Natural killer cell treated with Interleukin-12 subunit alpha and Interleukin-12 subunit beta and Interleukin-15 and Interleukin-18, amount 100 ng/mL, for 72 hours (primary cell): ENCODE results near the gene SLC66A2. TPM values are rescaled to one million over a fixed set of nuclear protein-coding genes. Genes with fewer than 3 reads are reported as not detected.
A peak's percentile ranks its signal among the peaks of the same experiment; 100 is the strongest.

Experiments
- ATAC-seq, 2 donors: fragments of 150-1000 bp; cut with Tn5 transposase in 1 of 2; sonication (Bioruptor Pico), chemical (Tn5 transposase) in 1 of 2; 2 replicates each; pipeline ENCODE4 v1.10.0; 2021
- DNase-seq: peaks from one replicate; pipeline ENCODE4 v3.0.0; 2022; ENCODE audit warnings: low spot score
- H3K27ac Mint-ChIP-seq, 2 donors: 1 replicate in 1 of 2; 2 replicates in 1 of 2; pipeline ENCODE4 v1.8.0; 2022; ENCODE audit warnings: mixed read lengths in 2 of 2, mild to moderate bottlenecking in 1 of 2, moderate library complexity in 1 of 2
- H3K27me3 Mint-ChIP-seq, 2 donors: 1 replicate in 1 of 2; 2 replicates in 1 of 2; pipeline ENCODE4 v1.8.0; 2022; ENCODE audit warnings: mixed read lengths in 2 of 2
- H3K36me3 Mint-ChIP-seq: one replicate; pipeline ENCODE4 v1.8.0; 2022; ENCODE audit warnings: mixed read lengths
- H3K4me1 Mint-ChIP-seq, 2 donors: 1 replicate in 1 of 2; 2 replicates in 1 of 2; pipeline ENCODE4 v1.8.0; 2022; ENCODE audit warnings: low read depth in 2 of 2, mixed read lengths in 2 of 2, mild to moderate bottlenecking in 1 of 2
- H3K4me3 Mint-ChIP-seq: one replicate; pipeline ENCODE4 v1.8.0; 2022; ENCODE audit warnings: mixed read lengths
- H3K9me3 Mint-ChIP-seq: 2 replicates; pipeline ENCODE4 v1.8.0; 2022; ENCODE audit warnings: mixed read lengths
- total RNA-seq, 2 donors: library from RNA; stranded (reverse); gene quantifications; one replicate each; pipeline ENCODE4 v1.2.3, GENCODE V29; 2022

The SLC66A2 gene
- total RNA-seq, 2 donors from 2014 or later: 23.8 to 28.1 TPM

DNA sequence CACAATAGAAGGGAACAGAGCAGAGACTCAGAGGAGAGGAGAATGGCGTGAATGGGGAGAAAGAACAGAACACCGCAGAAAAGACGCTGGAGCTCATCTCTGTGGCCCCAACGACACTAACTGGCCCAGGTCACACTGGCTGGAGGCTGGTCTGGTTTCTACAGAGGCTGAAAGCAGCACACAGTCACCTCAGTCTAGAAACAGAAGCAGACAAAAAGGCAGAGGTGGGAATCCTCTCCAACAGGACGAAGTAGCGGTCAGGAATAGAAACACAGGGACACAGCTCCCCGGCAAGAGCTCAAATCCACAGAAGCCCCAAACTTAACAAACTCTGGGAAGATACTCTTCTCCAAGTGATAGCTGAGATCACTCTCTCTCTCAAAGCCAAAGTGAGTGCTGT lies 9.2 kb downstream of the SLC66A2 start:
- no peaks in the 10 kb centered on the region for H3K9me3 Mint-ChIP-seq
- no peak overlapping the region for H3K4me3 Mint-ChIP-seq
- peaks cover 10% of the 10 kb centered on the region for H3K36me3 Mint-ChIP-seq
- peaks cover 5 to 27% of the 10 kb centered on the region in 2 donors for H3K4me1 Mint-ChIP-seq
- no peaks in the 10 kb centered on the region for H3K27me3 Mint-ChIP-seq
- peak overlapping the region in 1 of 2 donors; percentile 8 for H3K27ac Mint-ChIP-seq
- no peak for ATAC-seq
- DNase-seq: no peak

DNA sequence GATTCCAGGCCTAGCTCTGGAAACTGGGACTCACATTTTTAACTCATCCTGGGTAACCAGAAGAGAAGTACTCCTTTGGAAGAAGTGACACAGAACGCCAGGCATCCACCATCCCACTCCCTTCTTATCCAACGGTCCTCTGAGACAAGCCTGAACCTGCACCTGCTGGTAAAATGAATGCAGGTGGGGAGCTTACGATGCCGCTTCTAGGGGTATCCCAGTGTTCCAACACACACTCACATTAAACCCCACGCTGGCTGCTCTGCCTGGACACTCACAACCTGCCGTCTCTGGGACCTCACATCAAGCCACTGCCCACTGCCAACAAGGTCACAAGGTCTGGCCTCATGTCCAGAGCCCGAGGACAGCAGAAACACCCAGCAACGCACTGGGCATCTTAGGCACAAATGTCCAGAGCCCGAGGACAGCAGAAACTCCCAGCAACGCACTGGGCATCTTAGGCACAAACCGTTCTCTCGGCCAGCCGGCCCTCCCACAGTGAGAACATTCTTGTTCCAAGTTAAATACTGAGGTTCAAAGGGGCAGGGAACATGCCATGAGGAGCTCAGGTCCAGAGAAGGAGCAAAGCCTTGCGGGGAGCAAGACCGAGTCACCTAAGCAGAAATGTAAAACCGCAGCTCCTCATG lies 9.9 kb downstream of the SLC66A2 start:
- no peak for DNase-seq
- Mint-ChIP-seq H3K36me3 (peaks cover 10% of the 10 kb centered on the region), H3K27ac (no peak overlapping the region), H3K27me3 (no peaks in the 10 kb centered on the region), H3K4me1 (peaks cover 5 to 24% of the 10 kb centered on the region in 2 donors), H3K9me3 (no peaks in the 10 kb centered on the region), H3K4me3 (no peak overlapping the region)
- no peak for ATAC-seq

DNA sequence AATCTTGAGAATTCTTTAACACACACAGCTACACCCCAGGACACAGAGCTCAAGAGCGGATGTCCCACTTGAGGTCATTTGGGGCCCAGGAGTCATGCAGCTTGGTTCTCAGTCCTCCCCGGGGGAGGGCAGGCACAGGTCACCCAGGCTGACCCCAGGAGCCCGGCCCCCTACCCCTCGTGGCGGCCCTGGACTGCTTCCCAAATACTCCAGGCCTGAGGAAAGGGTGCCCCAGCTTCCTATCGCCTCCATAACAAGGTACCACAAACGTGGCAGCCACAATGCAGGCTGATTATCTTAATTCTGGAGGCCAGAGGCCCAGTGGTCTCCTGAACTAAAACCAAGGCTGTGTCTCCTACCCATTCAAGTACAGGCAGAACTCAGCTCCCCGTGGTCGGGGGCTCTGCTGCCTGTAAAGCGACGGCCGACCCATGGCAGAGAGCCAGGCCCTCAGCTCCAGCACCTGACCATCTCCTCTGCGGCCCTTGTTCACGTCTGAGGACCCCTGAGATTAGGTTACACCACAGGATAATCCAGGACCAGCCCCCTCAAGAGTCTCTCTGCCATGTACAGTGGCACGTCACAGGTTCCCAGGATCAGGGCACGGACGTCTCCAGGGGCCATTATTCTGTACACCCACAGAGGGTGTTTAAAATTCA lies 10.5 kb downstream of the SLC66A2 start:
- Mint-ChIP-seq H3K4me1 (peaks cover 5 to 24% of the 10 kb centered on the region in 2 donors), H3K9me3 (no peaks in the 10 kb centered on the region), H3K4me3 (no peak overlapping the region), H3K27ac (no peak overlapping the region), H3K27me3 (no peaks in the 10 kb centered on the region), H3K36me3 (peaks cover 15% of the 10 kb centered on the region)
- no peak for DNase-seq
- ATAC-seq: no peak

DNA sequence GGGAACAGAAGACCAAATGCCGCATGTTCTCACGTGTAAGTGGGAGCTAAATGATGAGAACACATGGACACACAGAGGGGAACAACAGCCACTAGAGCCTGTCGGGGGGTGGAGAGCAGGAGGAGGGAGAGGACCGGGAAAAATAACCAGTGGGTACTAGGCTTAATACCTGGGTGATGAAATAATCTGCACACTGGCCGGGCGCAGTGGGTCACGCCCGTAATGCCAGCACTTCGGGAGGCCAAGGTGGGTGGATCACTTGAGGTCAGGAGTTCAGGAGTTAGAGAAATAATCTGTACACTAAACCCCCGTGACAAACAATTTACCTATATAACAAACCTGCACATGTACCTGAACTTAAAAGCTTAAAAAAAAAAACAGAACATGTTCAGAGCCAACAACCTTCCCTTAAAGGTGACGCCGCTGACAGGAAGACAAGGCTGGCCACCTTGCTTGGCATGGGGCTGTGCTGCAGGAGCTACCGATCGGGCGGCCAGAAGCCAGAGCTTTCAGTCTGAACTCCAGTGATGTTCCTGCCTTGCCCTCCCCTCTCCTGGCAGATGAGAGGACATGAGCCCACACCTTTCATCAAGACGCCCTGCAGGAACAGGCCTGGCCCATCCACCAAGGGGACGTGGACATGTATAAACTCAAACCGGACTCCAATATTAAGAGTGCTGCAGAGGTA lies 11.2 kb downstream of the SLC66A2 start:
- Mint-ChIP-seq H3K4me3 (no peak overlapping the region), H3K9me3 (peaks cover 4% of the 10 kb centered on the region), H3K27me3 (no peaks in the 10 kb centered on the region), H3K27ac (no peak overlapping the region), H3K4me1 (peaks cover 5 to 19% of the 10 kb centered on the region in 2 donors), H3K36me3 (peaks cover 22% of the 10 kb centered on the region)
- ATAC-seq: no peak
- no peak for DNase-seq

DNA sequence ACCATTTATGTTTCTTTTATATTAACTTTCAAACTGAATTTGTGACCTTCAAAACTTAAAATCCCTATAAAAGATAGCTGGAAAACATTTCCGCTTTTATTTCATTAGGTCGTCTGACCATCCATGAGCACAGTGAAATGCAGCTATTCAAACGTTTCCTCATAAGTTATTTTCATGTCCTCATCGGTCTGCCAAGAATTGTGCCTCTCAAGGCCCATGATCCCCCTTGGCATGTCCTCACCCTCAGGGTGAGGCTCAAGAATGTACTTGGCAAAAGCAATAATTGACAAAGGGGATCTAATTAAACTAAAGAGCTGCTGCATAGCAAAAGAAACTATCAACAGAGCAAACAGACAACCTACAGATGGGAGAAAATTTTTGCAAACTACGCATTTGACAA lies 12.4 kb downstream of the SLC66A2 start:
- no peak for ATAC-seq
- no peak overlapping the region for H3K4me3 Mint-ChIP-seq
- peaks cover 4% of the 10 kb centered on the region for H3K9me3 Mint-ChIP-seq

DNA sequence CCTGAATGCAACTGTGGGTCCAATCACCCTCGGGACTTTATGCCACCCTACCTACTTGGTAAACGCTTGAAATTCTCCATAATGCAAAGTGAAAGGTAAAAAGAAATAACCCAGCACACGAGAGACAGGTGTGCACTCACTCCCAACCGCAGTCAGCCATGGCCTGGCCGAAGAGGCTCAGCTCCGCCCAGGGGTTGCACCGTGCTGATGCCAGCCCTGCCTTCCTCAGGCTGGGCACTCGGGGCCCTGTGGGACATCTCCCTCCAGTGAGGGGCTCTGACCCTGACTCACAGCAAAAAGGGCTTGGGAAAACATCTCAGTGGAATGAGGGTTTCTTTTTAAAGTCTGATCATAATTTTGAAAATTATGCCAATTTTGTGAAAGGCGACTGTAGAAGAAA lies 13.3 kb downstream of the SLC66A2 start:
- ATAC-seq (no peak), DNase-seq (no peak)
- H3K36me3 Mint-ChIP-seq: peaks cover 30% of the 10 kb centered on the region
- H3K4me1 Mint-ChIP-seq: peaks cover 0 to 12% of the 10 kb centered on the region in 2 donors
- H3K27me3 Mint-ChIP-seq: no peaks in the 10 kb centered on the region
- H3K27ac Mint-ChIP-seq: no peak overlapping the region
- peaks cover 8% of the 10 kb centered on the region for H3K9me3 Mint-ChIP-seq
- no peak overlapping the region for H3K4me3 Mint-ChIP-seq

More for the DNA sequence above, 12.4 kb downstream of the SLC66A2 start:
- Mint-ChIP-seq H3K27ac (no peak overlapping the region), H3K27me3 (no peaks in the 10 kb centered on the region), H3K36me3 (peaks cover 22% of the 10 kb centered on the region), H3K4me1 (peaks cover 0 to 12% of the 10 kb centered on the region in 2 donors)
- no peak for DNase-seq

DNA sequence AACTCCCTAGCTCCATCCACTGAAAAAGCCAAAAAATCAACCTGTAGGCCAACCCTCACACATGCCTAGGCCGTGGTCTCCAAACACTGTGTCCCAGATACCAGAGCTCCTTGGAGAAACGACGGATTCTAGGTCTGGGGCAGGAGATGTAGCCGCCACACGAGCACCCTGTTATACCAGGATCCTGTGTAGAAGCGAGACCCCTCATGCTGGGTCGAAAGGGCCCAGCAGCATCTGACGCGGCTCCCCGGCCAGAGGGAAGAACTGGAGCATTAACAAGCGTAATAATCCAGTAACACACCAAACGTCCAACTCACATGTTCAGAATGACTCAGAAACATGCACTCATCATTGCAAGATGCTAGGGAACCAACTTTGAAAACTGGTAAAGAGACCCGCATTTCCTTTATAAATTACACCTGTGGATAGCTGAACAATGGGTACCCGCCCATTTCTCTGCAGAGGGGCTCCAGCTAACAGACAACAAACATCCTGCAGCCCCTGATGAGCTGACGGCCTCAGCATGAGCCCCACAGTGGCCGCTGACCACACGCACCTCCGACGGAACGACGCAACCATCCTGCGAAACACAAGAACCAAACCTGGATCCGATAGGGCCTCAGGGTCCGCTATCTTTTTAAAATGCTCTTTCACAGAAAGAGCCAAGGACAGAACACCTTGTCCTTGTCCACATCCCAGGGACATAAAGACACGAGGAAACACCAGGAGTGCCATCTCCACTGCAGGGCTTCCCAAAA lies 14.2 kb downstream of the SLC66A2 start:
- ATAC-seq (no peak), DNase-seq (no peak)
- no peaks in the 10 kb centered on the region for H3K27me3 Mint-ChIP-seq
- peaks cover 15% of the 10 kb centered on the region for H3K9me3 Mint-ChIP-seq
- H3K4me3 Mint-ChIP-seq: no peak overlapping the region
- peaks cover 39% of the 10 kb centered on the region for H3K36me3 Mint-ChIP-seq
- H3K4me1 Mint-ChIP-seq: peaks cover 0 to 12% of the 10 kb centered on the region in 2 donors
- no peak overlapping the region for H3K27ac Mint-ChIP-seq

DNA sequence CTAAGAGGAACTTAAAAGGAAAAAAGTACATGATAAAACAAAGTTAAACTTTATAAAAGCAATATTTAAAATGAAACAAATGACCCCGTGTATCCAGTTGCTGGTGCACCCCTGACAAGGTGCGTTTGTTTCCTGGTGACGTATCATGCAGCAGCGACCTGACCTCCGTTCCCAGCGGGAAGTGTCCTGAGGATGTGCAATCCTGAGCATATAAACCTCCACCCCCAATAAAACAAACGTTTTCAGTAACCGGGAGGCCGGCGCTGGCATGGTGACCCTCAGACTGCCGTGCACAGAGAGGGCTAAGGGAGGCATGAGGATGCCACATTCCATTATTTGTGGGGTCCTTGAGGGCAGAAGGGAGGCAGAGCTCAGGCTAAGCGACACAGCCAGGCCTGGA lies 14.8 kb downstream of the SLC66A2 start:
- no peak overlapping the region for H3K27ac Mint-ChIP-seq
- peaks cover 0 to 7% of the 10 kb centered on the region in 2 donors for H3K4me1 Mint-ChIP-seq
- H3K36me3 Mint-ChIP-seq: peaks cover 45% of the 10 kb centered on the region
- no peak for DNase-seq
- H3K9me3 Mint-ChIP-seq: peaks cover 18% of the 10 kb centered on the region
- no peak overlapping the region for H3K4me3 Mint-ChIP-seq
- ATAC-seq: no peak
- H3K27me3 Mint-ChIP-seq: no peaks in the 10 kb centered on the region

DNA sequence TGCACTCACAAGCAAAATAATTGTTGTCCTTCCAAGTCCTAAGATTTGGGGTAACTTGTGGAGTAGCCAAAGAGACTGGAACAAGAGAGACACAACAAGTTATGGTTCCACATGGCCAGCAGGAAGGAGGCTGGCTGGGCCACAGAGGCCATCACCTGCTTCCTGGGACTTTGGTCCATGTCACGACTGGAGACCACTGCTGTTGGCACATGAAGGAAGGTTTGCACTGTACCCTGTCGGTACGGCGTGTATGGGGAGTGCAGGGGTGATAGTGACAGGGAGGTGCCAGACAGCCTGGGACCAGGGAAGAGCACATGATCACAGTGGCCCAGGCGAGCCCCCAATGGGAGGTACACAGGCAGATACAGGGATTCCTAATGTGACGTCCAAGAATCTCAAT lies 15.5 kb downstream of the SLC66A2 start:
- H3K9me3 Mint-ChIP-seq: peaks cover 18% of the 10 kb centered on the region
- no peak overlapping the region for H3K4me3 Mint-ChIP-seq
- ATAC-seq (no peak), DNase-seq (no peak)
- H3K36me3 Mint-ChIP-seq: peaks cover 51% of the 10 kb centered on the region
- H3K27ac Mint-ChIP-seq: no peak overlapping the region
- peaks cover 0 to 7% of the 10 kb centered on the region in 2 donors for H3K4me1 Mint-ChIP-seq
- H3K27me3 Mint-ChIP-seq: no peaks in the 10 kb centered on the region

DNA sequence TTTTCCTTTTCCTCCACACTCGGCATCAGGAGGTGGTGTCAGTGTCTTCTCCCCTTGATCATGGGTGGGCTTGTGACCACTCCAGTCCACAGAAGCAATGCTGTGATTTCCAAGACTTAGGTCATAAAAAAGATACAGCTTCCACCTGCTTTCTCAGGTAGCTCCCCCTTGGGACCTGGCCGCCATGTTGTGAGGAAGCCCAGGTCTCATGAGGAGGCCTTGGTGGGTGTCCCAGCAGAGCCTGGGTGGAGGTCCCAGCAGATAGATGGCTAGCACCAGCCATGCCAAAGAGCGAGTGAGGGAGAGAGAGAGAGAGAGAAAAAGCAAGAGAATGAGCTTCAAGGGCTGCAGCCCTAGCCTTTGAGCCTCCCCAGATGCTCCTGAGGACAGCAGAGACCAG lies 16.0 kb downstream of the SLC66A2 start:
- peaks cover 51% of the 10 kb centered on the region for H3K36me3 Mint-ChIP-seq
- peaks cover 18% of the 10 kb centered on the region for H3K9me3 Mint-ChIP-seq

DNA sequence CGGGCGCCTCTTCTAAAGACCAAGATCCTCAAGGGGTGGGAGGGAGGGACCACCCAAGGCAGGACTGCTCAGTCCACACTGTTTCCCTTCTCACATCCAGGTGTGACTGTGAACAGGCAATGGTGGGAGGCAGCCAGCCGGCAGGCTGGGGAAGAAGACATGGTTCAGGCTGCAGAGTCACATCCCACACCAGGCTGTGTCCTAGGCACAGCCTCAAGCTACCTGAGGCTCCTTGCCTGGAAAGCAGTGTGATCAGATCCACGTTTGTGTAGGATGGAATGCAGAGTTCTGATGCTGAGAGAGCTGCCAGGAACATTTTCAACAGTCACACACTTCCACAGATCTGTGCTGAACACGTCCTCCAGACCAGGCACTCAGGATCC lies 16.4 kb downstream of the SLC66A2 start:
- Mint-ChIP-seq H3K9me3 (peaks cover 18% of the 10 kb centered on the region), H3K36me3 (peaks cover 54% of the 10 kb centered on the region), H3K27me3 (no peaks in the 10 kb centered on the region), H3K4me1 (peaks cover 0 to 7% of the 10 kb centered on the region in 2 donors), H3K4me3 (no peak overlapping the region), H3K27ac (no peak overlapping the region)
- ATAC-seq (no peak), DNase-seq (no peak)

More for the DNA sequence above, 16.0 kb downstream of the SLC66A2 start:
- H3K27me3 Mint-ChIP-seq: no peaks in the 10 kb centered on the region
- H3K4me1 Mint-ChIP-seq: peaks cover 0 to 7% of the 10 kb centered on the region in 2 donors
- no peak overlapping the region for H3K4me3 Mint-ChIP-seq
- ATAC-seq: no peak
- no peak for DNase-seq
- no peak overlapping the region for H3K27ac Mint-ChIP-seq

DNA sequence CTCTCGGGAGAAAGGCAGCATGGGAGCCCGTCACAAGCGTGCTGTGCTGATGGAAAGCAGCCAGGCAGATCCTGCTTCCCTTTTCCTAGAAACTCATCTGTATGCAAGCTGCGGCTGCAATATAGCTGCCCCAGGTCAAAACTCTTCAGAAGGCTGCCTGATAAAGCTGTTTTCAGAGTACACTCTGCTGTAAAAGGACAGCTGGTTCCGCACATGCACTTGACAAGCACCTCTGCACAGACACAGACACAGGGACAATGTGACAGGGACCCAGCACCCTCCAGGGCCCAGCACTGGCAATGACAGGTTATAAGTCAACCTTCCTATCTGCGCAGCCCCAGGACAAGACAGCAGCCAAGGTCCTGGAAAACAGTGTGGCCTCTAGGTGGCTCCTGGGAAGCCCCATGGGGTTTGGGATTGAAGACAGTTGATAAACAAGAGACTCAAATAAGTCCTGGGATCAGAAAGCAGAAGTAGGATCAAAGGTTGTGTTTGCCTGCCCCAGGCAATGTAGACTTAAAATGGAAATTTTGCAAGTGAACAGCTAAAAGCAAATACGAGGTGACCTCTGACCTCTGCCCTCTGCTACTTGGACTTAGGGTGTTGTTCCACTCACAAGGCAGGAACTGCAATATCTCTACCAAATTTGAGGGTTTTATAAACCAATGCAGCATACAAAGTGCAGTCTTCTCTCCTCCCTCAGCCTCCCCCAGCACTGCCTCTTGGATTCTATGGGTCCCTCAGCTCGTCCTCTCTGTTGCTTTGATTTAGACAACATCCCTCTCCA lies 16.9 kb downstream of the SLC66A2 start:
- Mint-ChIP-seq H3K36me3 (peaks cover 55% of the 10 kb centered on the region), H3K4me3 (no peak overlapping the region), H3K9me3 (peaks cover 24% of the 10 kb centered on the region)

DNA sequence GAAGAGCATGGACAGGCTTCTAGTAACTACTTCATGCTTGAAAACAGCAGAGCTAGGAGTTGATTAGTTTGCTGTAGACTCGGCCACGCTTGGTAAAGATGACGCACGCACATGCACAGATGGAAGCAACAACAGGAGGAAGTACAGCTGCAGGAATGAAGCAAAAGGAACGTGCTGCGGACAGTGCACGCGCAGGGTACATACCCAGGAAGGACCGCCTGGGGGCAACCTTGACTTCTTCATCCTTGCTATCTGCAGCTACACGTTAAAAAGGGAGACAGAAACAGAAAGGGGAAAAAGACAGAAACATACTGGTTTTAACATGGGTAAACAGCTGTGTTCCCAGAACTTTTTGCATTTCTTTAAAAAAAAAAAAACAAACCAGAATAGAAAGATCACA lies 17.7 kb downstream of the SLC66A2 start:
- H3K4me3 Mint-ChIP-seq: no peak overlapping the region
- H3K27ac Mint-ChIP-seq: no peak overlapping the region
- H3K36me3 Mint-ChIP-seq: peaks cover 63% of the 10 kb centered on the region
- no peak for DNase-seq
- ATAC-seq: no peak
- peaks cover 29% of the 10 kb centered on the region for H3K9me3 Mint-ChIP-seq
- H3K27me3 Mint-ChIP-seq: no peaks in the 10 kb centered on the region
- H3K4me1 Mint-ChIP-seq: peaks cover 4 to 8% of the 10 kb centered on the region in 2 donors

More for the DNA sequence above, 16.9 kb downstream of the SLC66A2 start:
- Mint-ChIP-seq H3K27me3 (no peaks in the 10 kb centered on the region), H3K4me1 (peaks cover 0 to 4% of the 10 kb centered on the region in 2 donors), H3K27ac (no peak overlapping the region)
- DNase-seq: no peak
- no peak for ATAC-seq
